ENCODE measurements around the gene SLCO2B1.

SLCO2B1 gene

GRCh38 chr11:75173336-75173735 lies 22.4 kb downstream of the SLCO2B1 start:
- no peak overlapping the region for H3K27ac ChIP-seq
- TF ChIP-seq CTCF (conservative IDR thresholded peaks at IDR 0.05) (no peak), ZFX (IDR thresholded peaks at IDR 0.05) (no peak)

DNA sequence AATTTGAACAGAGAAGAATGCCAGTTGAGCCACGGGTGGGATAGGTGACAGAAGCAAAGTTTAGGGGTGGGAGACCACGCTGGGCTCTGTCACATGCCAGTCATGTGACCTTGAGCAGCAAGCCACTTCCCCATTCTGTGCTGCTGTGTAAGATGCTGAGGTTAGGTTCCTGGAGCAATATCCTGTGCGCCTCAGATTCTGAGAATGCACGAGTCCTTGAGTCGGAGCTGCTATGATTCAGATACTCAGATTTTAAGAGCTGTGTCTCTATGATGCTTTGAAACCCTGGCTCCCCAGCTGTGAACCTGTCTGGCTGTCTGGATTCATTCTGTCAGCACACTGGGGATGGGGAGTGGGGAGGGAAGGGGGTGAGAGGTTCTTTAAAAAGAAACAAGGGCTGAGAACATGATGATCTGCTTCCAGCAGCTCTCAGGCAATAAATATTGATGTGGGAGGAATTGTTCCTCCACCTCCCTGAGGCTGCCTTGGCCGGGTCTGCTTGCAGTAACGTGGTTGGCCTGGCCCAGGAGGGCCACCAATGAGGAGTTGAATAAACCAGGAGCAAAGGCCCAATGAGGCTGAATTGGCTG lies 24.0 kb downstream of the SLCO2B1 start:
- no peak for TF ChIP-seq ZFX (IDR thresholded peaks at IDR 0.05)
- no peak for TF ChIP-seq CTCF (conservative IDR thresholded peaks at IDR 0.05)
- no peak overlapping the region for H3K27ac ChIP-seq

DNA sequence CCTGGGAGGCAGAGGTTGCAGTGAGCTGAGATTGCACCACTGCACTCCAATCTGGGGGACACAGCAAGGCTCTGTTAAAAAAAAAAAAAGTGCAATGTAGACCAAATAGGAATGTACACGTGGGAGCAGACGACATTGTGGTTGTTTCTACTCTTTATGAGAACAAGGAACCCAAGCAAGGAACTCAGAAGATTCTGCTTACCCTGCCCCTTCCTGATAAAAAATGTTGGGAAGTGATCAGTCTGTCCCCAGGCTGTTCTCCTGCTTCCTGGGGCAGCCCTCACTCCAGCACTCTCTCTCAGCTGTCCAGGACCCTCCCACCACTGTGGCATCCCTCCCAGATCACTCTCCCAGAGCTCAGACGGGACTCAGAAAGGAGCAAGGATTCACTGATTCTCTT lies 31.8 kb downstream of the SLCO2B1 start:
- no peak for TF ChIP-seq ZFX (IDR thresholded peaks at IDR 0.05)
- H3K27ac ChIP-seq: no peak overlapping the region

DNA sequence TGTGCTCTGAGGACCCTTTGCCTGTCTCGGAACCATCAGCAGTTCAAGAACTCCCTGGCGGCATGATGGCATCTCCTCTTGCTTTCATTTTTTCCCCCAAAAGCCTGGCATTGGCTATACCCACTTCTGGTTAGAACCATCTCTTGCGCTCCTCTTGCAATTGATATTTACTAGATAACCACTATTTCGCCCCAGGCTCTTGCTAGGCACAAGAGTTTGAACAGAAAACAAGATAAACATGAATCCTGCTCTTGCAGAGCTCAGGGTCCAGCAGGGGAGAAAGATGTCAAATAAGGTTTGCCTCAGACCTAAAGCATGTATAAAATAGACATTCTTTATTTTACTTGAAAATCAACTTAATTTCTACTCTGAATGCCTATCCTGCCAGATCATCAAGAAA lies 33.1 kb downstream of the SLCO2B1 start:
- TF ChIP-seq CTCF (conservative IDR thresholded peaks at IDR 0.05) (no peak), ZFX (IDR thresholded peaks at IDR 0.05) (no peak)
- H3K27ac ChIP-seq: no peak overlapping the region

GRCh38 chr11:75184757-75185425 lies 34.0 kb downstream of the SLCO2B1 start:
- H3K27ac ChIP-seq: no peak overlapping the region
- TF ChIP-seq ZFX (IDR thresholded peaks at IDR 0.05) (no peak), CTCF (conservative IDR thresholded peaks at IDR 0.05) (no peak)

GRCh38 chr11:75185866-75186265 lies 35.0 kb downstream of the SLCO2B1 start:
- no peak overlapping the region for H3K27ac ChIP-seq
- TF ChIP-seq ZFX (IDR thresholded peaks at IDR 0.05) (no peak), CTCF (conservative IDR thresholded peaks at IDR 0.05) (no peak)

- H3K27ac ChIP-seq: no peak overlapping the region
- TF ChIP-seq ZFX (IDR thresholded peaks at IDR 0.05) (no peak), CTCF (conservative IDR thresholded peaks at IDR 0.05) (no peak)
Measured at GRCh38 chr11:75186999-75187398, 36.1 kb downstream of the SLCO2B1 start.

- H3K27ac ChIP-seq: no peak overlapping the region
- TF ChIP-seq CTCF (conservative IDR thresholded peaks at IDR 0.05): no peak
- TF ChIP-seq ZFX (IDR thresholded peaks at IDR 0.05): no peak
Measured at GRCh38 chr11:75188671-75189070, 37.8 kb downstream of the SLCO2B1 start.

Measured in C4-2B (cell line).